ENCODE measurements around the gene NEMP2.

DNA sequence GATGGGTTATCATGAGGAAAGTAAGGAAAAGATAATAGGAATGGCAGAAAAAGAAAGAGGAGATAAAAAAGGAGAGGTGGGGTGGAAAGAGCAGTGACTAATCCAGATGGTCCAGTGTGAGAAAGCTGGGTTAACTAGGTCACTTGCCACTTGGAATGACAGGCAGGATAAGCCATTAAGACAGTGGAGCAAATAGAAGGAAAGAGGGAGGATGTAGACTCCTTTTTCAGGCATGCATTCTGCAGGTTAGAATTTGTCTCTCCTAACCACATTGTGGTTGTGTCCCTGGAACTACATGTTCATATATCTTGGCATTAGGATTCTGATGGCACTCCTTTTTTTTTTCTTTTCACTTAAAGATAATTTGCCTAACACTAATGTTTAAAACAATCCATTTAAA, 13.4 kb upstream of the NEMP2 start:
- TF ChIP-seq, protein P1, sequence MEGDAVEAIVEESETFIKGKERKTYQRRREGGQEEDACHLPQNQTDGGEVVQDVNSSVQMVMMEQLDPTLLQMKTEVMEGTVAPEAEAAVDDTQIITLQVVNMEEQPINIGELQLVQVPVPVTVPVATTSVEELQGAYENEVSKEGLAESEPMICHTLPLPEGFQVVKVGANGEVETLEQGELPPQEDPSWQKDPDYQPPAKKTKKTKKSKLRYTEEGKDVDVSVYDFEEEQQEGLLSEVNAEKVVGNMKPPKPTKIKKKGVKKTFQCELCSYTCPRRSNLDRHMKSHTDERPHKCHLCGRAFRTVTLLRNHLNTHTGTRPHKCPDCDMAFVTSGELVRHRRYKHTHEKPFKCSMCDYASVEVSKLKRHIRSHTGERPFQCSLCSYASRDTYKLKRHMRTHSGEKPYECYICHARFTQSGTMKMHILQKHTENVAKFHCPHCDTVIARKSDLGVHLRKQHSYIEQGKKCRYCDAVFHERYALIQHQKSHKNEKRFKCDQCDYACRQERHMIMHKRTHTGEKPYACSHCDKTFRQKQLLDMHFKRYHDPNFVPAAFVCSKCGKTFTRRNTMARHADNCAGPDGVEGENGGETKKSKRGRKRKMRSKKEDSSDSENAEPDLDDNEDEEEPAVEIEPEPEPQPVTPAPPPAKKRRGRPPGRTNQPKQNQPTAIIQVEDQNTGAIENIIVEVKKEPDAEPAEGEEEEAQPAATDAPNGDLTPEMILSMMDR (IDR thresholded peaks at IDR 0.05) = no peak
- TF ChIP-seq POLR2A (IDR thresholded peaks at IDR 0.05) = no peak

All from thyroid gland (tissue), 4 donors.